ENCODE measurements around the gene DSG2.
"Not testable (repeated sequence)": the region's sequence is repeated elsewhere in the genome, so short reads cannot be mapped to it uniquely, and the experiment has no call there.

Gene DSG2

GRCh38 chr18:31497836-31498573 is at the start of gene DSG2:
Gene DSG2, plus strand, starts transcription at chr18:31498177. Its CDS starts 75 bp downstream, at chr18:31498252.
- no peak for DNase-seq

DNA sequence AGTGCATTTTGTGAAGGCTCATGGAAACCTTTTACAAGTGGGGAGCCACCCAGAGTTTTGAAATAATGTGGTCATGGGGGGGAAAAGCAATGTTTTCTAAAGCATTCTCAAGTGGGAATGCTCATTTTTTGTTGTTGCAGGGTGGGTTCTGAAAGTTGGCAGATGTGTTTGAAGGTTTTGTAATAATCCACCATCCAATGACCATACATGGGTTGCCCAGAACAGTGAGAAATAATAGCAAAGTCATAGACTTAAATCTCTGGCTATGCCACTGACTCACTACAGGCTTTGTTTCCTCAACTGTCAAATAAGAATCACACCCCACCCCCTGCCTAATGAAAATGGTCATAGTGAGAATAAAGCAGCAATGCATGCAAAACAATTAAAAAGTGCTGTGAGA is 47.6 kb upstream of the DSG2 start:
- no peak for DNase-seq

- DNase-seq: no peak
These were observed 46.4 kb upstream of the DSG2 start for GRCh38 chr18:31451625-31452024.

DNA sequence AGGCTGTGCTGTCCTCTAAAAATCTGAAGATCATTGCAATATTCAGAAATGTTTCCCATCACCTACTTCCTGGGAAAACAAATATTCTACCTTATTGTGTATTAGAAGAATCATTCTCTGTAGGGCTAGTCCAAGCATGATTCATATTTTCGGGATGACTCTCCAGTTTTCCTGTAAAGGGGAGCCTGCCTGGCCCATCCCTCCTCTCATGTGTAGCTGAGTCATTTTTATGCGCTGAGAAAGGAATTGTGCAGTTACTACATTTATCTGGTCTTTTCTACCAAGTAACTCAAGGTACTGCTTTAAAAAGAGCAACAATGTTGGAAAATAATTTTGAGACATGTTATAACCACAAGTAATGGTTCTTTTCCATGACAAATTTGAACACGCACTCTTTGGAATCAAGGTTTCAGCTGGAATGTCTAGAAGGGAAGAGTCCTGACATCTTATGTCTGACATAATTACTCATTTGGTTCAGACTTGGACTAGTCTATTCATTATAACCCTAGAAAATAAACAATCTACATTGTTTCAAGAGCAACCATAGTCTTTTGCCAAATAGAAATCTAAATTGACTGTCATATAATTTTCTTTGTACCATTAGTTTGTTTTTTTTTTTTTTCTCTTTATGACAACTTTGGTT is 43.8 kb upstream of the DSG2 start:
- DNase-seq: no peak

- DNase-seq: no peak
These were observed 28.3 kb upstream of the DSG2 start for GRCh38 chr18:31469629-31470028.

- no peak for DNase-seq
These were observed 19.3 kb upstream of the DSG2 start for GRCh38 chr18:31478688-31479087.

GRCh38 chr18:31482051-31482450 is 15.9 kb upstream of the DSG2 start:
- no peak for DNase-seq

DNA sequence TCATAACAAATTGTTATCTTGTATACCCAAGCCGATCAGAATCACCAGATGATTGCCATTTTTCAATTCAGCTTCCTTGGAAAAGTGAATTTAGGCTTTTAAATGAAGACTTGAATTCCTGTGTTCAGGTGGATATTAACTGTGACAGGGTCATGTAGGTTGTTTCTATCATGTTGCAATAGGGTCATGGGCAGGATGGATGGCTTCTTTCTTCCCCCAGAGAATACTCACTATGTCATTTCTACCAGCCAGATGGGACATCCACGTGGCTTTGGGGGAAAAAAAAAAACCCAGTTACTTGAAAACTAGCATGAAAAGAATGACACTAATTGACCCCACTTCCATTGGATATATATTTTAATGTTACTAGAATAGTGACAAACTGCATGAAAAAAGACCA is 14.6 kb upstream of the DSG2 start:
- no peak for DNase-seq

- DNase-seq: no peak
These were observed 13.5 kb upstream of the DSG2 start for GRCh38 chr18:31484461-31484860.

DNA sequence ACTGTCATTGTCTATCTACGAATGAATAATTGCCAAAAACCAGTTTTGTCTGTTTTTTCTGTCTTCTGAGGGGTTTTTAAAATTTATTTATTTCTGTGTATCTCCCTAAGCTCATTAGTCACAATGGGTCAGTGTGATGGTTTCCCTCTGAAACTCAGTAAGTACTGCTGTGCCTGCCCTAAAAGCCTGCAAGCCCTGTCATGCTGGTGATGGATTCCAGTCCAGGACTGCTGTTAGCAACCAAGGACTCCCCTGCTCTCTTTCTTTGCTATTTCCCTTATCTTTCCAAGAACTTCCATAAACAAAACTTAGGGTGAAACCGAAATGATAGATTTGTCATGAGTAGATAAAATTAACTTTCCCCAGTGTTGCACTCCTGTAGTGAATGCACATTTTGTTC is 11.8 kb upstream of the DSG2 start:
- DNase-seq: no peak

GRCh38 chr18:31487246-31488015 is 10.5 kb upstream of the DSG2 start:
- DNase-seq: no peak

DNA sequence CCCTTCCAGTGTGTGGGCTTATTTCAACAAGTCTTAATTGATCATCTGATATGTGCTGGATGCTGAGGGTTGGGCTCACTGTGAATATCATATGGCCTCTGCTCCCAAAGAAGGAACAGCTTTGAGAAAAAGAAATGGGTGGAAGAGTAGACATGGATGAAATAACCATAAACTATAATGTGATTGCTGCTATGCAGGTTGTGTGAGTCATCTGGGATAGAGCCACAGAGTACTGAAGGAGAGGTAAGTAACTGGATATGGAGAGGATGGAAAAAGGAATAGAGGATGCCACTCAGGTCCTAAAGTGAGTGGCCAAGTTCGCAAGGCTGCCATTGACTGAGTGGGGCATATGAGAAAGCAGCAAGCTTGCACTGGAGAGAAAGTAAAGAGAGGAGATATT is 8.7 kb upstream of the DSG2 start:
- DNase-seq: no peak

DNA sequence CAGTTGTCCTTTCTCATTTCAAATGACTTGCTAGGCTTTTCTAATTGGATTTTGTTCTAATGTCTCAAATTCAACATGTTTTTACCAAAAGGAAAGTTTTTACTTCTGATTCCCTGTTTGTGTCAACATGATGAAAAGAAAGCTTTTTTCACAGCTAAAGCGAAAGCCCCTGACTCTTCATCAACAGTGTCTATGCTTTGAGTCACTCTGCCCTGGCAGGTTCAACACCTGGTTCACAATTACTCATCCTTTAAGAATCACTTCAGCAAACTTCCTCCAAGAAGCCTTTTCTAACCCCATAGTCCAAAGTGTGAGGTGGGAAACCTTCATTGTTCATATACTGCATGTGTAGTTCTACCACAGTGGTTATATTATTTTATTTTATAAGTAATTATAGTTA is 7.6 kb upstream of the DSG2 start:
- no peak for DNase-seq

DNA sequence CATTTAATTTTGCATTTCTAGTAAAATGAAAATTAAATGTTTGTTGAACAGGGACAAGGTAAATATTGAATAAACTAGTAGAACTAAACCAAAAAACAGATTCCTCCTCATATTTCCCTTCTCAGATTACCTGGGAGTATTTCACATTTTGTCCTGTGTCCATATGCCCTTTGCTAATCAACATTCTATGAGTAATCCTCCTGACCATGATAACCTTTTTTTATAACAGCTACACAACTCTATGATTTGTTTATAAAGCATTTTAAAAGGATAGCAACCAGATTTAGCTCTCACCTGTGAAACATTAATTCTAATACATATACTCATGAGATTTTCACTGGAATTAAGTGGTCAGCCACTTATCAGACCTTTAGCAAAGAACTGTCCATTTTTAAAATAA is 7.1 kb upstream of the DSG2 start:
- no peak for DNase-seq

DNA sequence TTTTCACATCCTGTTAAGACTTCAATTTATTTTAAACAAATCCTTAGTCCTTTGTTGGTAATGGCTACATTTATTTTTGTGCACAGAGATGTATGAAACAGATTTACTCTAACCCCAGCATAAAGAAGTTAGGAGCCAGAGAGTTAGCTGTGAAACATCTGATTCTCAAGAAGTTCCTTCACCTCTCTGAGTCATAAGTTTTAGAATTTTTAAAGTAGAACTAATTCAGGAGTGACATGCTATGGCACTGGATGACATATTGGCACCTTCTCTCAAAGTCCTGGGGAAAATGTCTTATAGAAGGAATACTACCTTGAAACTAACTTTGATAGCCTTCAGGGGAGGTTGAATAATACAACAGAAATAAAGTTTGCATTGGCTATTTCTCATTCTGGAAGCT is 6.4 kb upstream of the DSG2 start:
- DNase-seq: no peak

- DNase-seq: no peak
These were observed 5.3 kb upstream of the DSG2 start for GRCh38 chr18:31492671-31493070.

DNA sequence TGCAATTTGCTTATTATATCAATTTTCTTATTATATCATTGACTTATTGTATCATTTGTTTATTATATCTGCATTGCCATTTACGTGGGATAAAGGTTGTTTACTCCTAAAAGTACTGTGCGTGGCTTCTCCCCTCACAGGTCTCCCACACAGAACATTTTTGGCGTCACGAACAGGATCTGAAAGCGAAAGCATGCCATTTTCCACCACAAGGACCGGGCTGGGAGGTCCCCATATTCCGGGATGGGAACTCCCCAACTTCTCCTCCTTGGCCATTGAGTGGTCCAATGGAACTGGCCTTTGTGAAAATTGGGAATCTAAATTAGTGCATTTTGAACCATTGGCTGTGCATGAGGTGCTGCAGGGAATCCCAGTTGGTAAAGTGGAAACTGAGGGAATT is 4.8 kb upstream of the DSG2 start:
- no peak for DNase-seq

DNA sequence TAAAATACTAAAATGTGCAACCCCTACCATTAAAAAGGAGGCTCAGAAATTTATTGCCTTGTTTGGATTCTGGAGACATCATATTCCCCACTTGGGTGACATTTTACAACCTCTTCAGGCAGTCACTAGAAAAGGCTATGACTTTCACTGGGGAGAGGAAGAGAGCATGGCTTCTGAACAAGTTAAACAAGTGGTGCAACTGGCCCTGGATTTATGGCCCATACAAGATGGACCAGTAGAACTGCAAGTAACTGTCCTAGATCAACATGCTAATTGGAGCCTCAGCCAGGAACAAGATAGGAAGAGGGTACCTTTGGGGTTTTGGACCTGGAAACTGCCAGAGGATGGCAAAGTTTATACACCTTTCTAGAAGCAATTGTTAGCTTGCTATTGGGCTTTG is 4.0 kb upstream of the DSG2 start:
- no peak for DNase-seq

DNA sequence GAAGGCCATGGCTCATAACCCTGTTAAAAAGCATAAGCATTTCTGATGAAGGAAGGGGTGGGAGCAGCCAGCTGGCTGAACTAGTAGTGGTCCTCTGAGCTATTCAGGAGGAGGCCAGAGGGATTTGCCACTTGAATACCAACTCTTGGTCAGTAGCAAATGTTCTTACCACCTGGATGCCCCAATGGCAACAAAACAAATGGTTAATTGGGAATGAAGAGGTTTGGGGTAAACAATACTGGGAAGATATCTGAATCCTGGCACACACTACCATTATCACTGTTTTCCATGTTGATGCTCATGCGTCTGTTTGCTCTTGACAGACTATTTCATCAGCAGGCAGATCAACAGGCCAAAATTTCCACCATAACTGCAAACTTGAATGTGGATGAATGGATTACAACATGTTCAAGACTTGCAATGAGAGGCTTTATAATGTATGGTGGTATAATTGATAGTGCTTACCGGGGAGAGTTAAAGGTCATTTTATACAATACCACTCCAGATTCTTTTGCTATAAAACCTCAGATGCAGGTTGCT is 3.2 kb upstream of the DSG2 start:
- not testable (repeated sequence) for DNase-seq

DNA sequence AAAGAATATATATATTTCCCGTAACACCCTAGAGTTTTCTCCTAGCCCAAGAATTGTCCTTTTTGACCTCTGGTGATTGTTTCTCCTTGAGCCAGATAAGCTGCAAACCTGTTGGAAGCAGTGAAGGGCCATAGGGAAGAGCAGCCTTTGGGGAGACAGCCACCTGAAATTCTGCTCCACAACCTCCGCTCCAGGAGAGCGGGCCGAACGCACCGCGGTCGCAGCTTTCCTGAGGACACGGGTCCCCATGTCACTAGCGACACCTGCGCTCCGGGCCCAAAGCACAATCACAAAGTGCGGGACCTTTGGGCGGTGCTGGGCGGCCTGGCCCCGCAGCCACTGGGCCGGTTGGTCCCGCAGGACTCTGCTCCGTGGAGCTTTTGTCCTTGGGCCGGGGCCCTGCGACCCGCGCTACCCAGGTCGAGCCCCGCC is 557 bp upstream of the DSG2 start:
- no peak for DNase-seq

DNA sequence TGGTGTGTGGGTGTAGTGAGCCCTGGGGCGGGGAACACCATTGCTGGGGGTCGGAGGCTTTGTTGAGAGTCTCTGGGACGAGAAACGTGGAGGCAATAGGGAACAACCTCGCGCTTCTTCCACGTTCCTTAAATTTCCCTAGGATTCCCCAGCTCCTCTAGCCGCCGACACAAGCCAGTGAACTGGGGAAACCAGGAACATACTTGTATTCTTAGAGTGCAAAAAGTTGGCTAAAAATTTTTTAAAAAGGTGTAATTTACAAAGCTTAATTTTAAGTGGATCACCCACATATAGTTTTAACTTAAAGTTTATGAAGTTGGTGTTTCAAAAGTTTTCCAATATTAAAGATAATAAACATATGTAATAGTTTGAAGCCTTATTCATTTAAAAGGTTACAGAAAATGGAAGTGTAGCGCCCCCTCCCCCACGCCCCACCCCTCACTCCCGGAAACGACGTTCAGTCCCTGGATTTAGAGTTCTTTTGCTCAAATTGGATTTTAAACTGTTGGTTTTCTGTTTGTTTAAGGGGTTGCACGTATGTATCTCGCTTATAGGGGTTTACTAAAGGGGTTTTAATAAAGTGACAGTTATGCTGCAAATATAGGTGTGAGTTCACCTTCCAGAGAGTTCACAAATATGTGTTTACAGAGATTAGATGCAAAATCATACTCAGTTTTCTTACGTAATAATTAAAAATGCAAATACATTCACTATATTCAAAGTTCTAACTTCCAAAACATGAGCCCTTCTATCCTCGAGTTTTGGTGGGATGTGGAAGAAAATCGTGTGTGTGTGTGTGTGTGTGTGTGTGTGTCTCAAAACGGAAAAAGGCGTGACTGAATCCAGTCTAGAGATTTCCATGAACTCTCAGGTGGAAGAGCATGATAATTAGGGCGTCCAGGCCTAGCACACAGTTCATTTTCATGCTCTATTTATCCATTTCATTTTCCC is 872 bp downstream of the DSG2 start:
- peak; percentile 4 for DNase-seq

DNA sequence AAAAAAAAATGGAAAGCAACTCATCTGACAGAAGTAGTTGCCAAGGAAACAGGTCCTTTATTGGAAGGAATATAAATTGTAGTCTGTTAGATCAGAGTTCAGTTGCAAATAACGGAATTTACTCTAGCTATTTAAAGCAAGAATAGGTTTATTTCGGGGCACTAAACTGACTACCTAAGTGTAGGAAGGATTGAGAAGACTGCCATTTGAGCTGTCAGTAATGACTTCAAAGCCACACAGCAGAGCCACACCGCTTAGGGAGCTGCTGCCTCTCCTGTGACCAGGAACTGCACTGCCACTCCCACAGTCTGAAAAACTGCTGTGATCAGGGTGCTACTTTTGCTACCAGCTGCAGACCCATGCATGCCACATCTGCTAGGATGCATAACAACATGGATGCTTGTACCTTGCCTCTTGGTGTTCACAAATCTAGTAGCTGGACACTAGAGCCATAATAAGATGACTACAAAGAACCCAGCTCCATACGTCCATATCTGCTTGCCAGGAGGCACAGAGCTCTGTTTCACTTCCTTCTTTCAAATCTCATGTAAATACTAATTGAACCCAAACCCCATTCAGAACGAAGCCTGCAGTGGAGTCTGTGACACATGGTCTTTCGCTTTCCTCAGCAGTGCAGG is 2.2 kb downstream of the DSG2 start:
- DNase-seq: no peak
